Stimulated activated naive CD8-positive, alpha-beta T cell treated with anti-CD3 and anti-CD28 coated beads, Interleukin-15, amount 100 ng/mL, for 72 hours (primary cell): ENCODE data around the gene BRD7.

Source experiments
- ATAC-seq: fragments of 150-1000 bp; cut with Tn5 transposase; 2 replicates; pipeline ENCODE4 v1.10.0; 2021; ENCODE audit warnings: mild to moderate bottlenecking, moderate library complexity
- DNase-seq, 2 donors: peaks; one replicate each; pipeline ENCODE4 v3.0.0; 2021 to 2022
- H3K27ac Mint-ChIP-seq, 2 donors: one replicate each; pipeline ENCODE4 v1.8.0; 2022; ENCODE audit warnings: mild to moderate bottlenecking in 2 of 2, mixed read lengths in 2 of 2, moderate library complexity in 2 of 2
- H3K27me3 Mint-ChIP-seq: one replicate; pipeline ENCODE4 v1.8.0; 2022; ENCODE audit warnings: mixed read lengths
- H3K4me1 Mint-ChIP-seq: one replicate; pipeline ENCODE4 v1.8.0; 2022; ENCODE audit warnings: mild to moderate bottlenecking, mixed read lengths
- H3K4me3 Mint-ChIP-seq, 2 donors: one replicate each; pipeline ENCODE4 v1.8.0; 2022; ENCODE audit warnings: mild to moderate bottlenecking in 2 of 2, mixed read lengths in 2 of 2, moderate library complexity in 1 of 2
- H3K9me3 Mint-ChIP-seq, 2 donors: one replicate each; pipeline ENCODE4 v1.8.0; 2022; ENCODE audit warnings: mixed read lengths in 2 of 2

Gene BRD7

DNA sequence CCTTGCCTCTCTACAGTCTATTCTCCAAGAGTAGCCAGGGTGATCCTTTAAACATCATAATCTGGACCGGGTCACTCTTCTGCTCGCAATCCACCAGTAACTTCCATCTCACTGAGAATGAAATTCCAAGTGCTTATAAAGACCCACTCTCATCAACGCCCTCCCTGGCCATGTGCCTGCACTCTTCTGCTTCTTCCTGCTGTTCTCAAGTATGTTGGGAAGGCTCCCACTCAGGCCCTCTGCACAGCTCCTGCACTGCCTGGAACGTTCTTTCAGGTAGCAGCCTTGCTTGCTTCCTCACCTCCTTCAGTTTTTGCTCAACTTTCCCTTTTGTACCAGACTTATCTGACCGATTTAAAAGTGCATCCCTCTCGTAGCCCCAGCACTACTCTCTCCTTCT, 44.4 kb downstream of the BRD7 start:
- Mint-ChIP-seq H3K27ac (peak overlapping the region; percentile 16 to 67), H3K4me1 (peaks cover 34% of the 10 kb centered on the region), H3K27me3 (no peaks in the 10 kb centered on the region), H3K4me3 (peak overlapping the region in 1 of 2 donors; percentile 27), H3K9me3 (no peaks in the 10 kb centered on the region)
- ATAC-seq (no peak), DNase-seq (no peak)

- Mint-ChIP-seq H3K4me1 (peaks cover 34% of the 10 kb centered on the region), H3K4me3 (peak overlapping the region in 1 of 2 donors; percentile 27), H3K9me3 (no peaks in the 10 kb centered on the region), H3K27ac (peak overlapping the region; percentile 16 to 67), H3K27me3 (no peaks in the 10 kb centered on the region)
- ATAC-seq (no peak), DNase-seq (no peak)
Measured at GRCh38 chr16:50323335-50324011, 45.3 kb downstream of the BRD7 start.

GRCh38 chr16:50322333-50322732, 46.5 kb downstream of the BRD7 start:
- ATAC-seq (no peak), DNase-seq (no peak)
- peaks cover 30% of the 10 kb centered on the region for H3K4me1 Mint-ChIP-seq
- no peaks in the 10 kb centered on the region for H3K27me3 Mint-ChIP-seq
- H3K9me3 Mint-ChIP-seq, result no peaks in the 10 kb centered on the region
- no peak overlapping the region for H3K4me3 Mint-ChIP-seq
- H3K27ac Mint-ChIP-seq, result no peak overlapping the region

DNA sequence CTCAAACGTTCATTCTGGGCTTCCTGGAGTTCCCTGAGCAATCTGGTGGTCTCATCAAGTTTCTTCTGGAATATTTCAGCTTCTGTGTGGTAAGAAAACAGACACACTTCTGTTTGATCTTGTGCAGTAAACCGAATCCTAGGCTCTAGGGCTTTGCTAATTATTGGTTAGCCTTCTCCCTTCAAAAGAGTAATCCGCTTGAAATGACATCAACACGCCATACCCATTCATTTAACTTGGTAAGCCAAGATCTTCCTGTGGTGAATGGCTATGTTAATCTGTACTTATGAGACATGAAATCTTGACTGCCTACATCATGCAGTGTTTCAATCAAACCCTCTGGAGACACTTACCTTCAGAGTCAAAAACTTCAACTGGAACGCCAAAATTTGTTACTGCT, 48.5 kb downstream of the BRD7 start:
- Mint-ChIP-seq H3K27ac (no peak overlapping the region), H3K9me3 (no peaks in the 10 kb centered on the region), H3K4me1 (peaks cover 23% of the 10 kb centered on the region), H3K27me3 (no peaks in the 10 kb centered on the region), H3K4me3 (no peak overlapping the region)
- DNase-seq (no peak), ATAC-seq (no peak)

- H3K4me1 Mint-ChIP-seq, result peaks cover 14% of the 10 kb centered on the region
- H3K9me3 Mint-ChIP-seq, result no peaks in the 10 kb centered on the region
- no peak overlapping the region for H3K27ac Mint-ChIP-seq
- no peak for DNase-seq
- H3K4me3 Mint-ChIP-seq, result no peak overlapping the region
- no peaks in the 10 kb centered on the region for H3K27me3 Mint-ChIP-seq
- no peak for ATAC-seq
Measured at GRCh38 chr16:50318796-50319578, 49.8 kb downstream of the BRD7 start.

DNA sequence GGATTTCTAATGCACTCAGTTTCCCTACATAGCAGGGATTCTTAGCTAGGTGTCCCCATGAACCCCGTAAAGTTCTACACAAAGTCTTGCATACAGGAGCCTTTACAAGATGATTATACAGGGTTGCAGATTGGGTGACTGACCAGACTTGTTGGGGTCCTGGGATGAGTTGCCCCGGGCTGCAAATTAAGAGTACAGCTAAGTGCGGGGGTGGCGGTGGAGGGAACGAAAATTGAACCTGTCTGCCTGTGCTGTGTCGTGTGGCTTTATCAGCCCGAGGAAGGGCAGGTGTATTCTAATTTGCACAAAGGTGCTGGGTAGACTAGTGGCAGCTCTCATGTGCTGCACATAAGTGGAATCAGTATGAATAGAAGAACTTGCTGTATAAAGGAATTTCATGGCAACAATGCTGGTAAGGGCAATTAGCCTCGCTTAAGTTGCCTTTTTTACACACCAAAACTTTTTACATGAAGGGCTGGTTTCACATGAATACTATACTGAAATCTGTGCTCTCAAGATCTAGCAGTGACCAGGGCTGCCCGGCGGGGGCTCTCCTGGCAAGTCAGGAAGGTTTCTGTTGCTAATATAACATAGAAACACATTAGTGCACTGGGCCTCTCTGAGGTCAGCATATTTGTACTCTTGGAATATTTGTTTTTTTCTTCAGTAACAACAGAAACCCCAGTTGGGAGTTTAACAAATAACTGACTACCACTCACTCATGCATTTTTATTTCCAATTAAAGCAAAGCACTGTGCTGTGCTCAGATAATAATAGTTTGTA, 51.7 kb downstream of the BRD7 start:
- Mint-ChIP-seq H3K4me3 (no peak overlapping the region), H3K4me1 (peaks cover 21% of the 10 kb centered on the region), H3K9me3 (no peaks in the 10 kb centered on the region), H3K27ac (no peak overlapping the region), H3K27me3 (no peaks in the 10 kb centered on the region)
- ATAC-seq (no peak), DNase-seq (no peak)

DNA sequence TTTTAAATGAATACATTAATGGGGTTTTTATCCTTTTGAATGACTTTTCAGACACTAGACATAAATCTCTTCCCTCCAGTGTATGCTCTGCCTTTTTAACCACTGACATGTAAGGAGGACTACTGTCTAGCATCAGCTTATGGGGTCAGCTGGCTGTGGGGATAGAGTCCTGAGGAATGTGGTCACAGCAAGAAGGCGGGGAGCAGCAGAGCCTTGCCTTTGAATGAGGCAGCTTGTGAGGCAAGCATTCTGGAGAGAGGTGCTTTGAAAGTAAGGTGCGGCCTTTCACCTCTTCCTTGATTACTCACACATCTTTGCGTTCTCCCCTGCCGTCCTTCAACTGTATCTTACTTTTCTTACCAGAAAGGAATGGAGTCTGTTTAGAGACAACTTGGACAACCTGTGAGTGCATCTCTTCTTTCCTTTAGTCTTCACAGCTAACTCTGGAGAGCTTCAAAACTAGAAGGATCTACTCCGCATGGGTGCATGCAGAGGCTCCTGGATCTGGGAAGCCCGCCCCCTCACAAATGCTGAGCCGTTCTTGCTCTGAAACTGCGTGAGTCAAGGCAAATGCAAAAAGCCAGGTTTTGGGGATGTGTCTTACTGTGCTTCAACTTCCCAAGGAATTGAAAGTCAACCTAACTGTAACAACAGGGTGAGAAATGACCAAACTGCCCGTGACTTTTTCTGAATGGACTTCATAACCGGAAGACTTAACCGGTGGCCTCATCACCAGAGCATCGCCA, 52.5 kb downstream of the BRD7 start:
- Mint-ChIP-seq H3K27me3 (no peaks in the 10 kb centered on the region), H3K4me3 (no peak overlapping the region), H3K9me3 (no peaks in the 10 kb centered on the region), H3K4me1 (peaks cover 26% of the 10 kb centered on the region), H3K27ac (no peak overlapping the region)
- no peak for ATAC-seq
- DNase-seq, result peak in 1 of 2 donors; percentile 3

GRCh38 chr16:50315346-50315997, 53.3 kb downstream of the BRD7 start:
- H3K4me1 Mint-ChIP-seq, result peaks cover 27% of the 10 kb centered on the region
- DNase-seq (peak in 1 of 2 donors; percentile 5), ATAC-seq (no peak)
- no peaks in the 10 kb centered on the region for H3K9me3 Mint-ChIP-seq
- no peaks in the 10 kb centered on the region for H3K27me3 Mint-ChIP-seq
- no peak overlapping the region for H3K4me3 Mint-ChIP-seq
- H3K27ac Mint-ChIP-seq, result no peak overlapping the region

DNA sequence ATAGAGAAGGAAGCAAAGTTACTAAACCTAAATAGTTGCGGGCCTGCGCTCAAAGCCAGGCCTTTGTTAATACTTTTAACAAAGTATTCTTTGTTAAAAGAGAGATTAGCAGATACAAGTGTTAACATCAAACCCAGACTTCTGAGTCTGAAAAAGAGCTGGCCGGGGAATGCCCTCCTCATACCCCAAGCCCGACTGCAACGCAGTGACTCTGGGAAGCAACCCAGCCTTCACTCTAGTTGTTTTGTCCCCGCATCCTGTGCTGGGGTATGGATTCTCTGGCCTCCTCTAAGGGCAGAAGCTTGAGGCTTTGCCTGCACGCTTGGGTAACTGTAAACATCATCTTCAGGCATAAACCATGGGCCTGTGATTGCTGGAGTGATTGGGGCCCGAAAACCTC, 54.1 kb downstream of the BRD7 start:
- DNase-seq (peak in 1 of 2 donors; percentile 2), ATAC-seq (no peak)
- Mint-ChIP-seq H3K27me3 (no peaks in the 10 kb centered on the region), H3K4me3 (no peak overlapping the region), H3K27ac (peak overlapping the region in 1 of 2 donors; percentile 25), H3K9me3 (no peaks in the 10 kb centered on the region), H3K4me1 (peaks cover 35% of the 10 kb centered on the region)

DNA sequence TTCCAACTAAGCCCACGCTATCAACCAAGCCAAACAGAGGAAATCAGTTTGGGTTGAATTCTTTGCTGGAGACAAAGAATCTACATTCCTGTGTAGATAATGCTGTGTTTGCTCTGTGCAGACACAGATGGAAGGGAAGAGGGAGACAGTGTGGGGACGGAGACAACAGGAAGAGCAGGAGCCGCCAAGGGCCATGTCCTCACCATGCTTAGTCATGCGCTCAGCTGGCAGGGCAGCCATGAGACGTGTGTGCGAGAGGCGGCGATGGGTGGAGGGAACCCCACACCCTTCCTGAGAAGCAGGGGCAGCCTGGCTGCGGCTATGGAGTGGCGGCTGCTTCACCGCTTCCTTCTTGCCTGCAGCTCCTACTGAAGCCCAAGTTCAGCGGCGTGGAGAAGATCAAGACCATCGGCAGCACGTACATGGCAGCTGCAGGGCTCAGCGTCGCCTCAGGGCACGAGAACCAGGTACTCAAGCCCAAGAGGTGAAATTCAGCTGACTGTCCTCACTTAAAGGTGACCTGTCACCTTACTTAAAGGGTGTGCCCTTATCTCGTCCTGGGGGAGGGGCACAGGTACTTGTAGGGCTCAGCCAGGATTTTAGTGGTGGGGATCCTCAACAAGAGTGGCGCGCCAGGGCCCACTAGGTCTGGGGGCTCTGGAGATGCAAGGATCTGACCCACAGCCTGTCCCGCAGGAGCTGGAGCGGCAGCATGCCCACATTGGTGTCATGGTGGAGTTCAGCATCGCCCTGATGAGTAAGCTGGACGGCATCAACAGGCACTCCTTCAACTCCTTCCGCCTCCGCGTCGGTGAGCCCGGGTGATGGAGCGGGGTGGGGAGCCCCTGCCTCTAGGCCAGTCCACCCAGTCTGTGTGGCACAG, 55.0 kb downstream of the BRD7 start:
- H3K27me3 Mint-ChIP-seq, result no peaks in the 10 kb centered on the region
- no peaks in the 10 kb centered on the region for H3K9me3 Mint-ChIP-seq
- H3K4me1 Mint-ChIP-seq, result peaks cover 36% of the 10 kb centered on the region
- peak overlapping the region in 1 of 2 donors; percentile 1 for H3K4me3 Mint-ChIP-seq
- peak in 1 of 2 donors; percentile 31 for DNase-seq
- peak overlapping the region; percentile 79 to 93 for H3K27ac Mint-ChIP-seq
- peak; percentile 71 for ATAC-seq

DNA sequence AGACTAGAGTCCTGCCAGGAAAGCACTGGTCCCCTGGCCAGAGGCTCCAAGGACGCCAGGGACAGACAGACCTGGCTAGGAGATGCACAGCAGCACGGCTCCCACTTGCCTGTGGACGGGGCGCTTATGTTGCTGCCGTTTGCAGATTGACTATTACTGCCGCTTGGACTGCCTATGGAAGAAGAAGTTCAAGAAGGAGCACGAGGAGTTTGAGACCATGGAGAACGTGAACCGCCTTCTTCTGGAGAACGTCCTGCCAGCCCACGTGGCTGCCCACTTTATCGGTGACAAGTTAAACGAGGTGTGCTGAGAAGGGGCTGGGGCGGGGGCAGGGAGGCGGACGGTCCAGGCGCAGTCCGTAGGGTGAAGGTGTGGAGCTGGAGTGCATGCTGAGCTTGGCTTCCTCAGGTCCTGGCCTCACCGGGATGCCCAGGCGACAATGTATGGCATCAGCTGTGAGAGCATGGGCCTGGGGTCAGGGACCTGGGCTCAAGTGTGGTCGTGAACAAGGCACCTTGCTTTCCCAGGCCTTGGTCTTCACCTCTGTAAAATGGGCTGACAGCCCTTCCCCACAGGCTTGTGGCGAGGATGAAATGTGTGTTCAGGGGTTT, 56.8 kb downstream of the BRD7 start:
- ATAC-seq (no peak), DNase-seq (peak in 1 of 2 donors; percentile 9)
- H3K4me1 Mint-ChIP-seq, result peaks cover 31% of the 10 kb centered on the region
- no peak overlapping the region for H3K4me3 Mint-ChIP-seq
- no peaks in the 10 kb centered on the region for H3K27me3 Mint-ChIP-seq
- H3K9me3 Mint-ChIP-seq, result no peaks in the 10 kb centered on the region
- H3K27ac Mint-ChIP-seq, result no peak overlapping the region

GRCh38 chr16:50311134-50311528, 57.7 kb downstream of the BRD7 start:
- no peak overlapping the region for H3K27ac Mint-ChIP-seq
- peak; percentile 7 for ATAC-seq

GRCh38 chr16:50310308-50311133, 58.3 kb downstream of the BRD7 start:
- DNase-seq, result peak in 1 of 2 donors; percentile 7
- Mint-ChIP-seq H3K4me3 (no peak overlapping the region), H3K4me1 (peaks cover 31% of the 10 kb centered on the region), H3K27ac (peak overlapping the region; percentile 37 to 96), H3K9me3 (no peaks in the 10 kb centered on the region), H3K27me3 (no peaks in the 10 kb centered on the region)
- peak; percentile 26 for ATAC-seq

More at GRCh38 chr16:50311134-50311528, 57.7 kb downstream of the BRD7 start:
- Mint-ChIP-seq H3K27me3 (no peaks in the 10 kb centered on the region), H3K4me3 (no peak overlapping the region), H3K9me3 (no peaks in the 10 kb centered on the region), H3K4me1 (peaks cover 31% of the 10 kb centered on the region)
- peak in 1 of 2 donors; percentile 7 for DNase-seq
